ENCODE measurements around the gene NEDD9. TPM values are rescaled to one million over a fixed set of nuclear protein-coding genes. Genes with fewer than 3 reads are reported as not detected.
A peak's percentile ranks its signal among the peaks of the same experiment; 100 is the strongest.

Gene NEDD9
- polyA plus RNA-seq, 3 donors: 18.2 to 35.9 (median 33.0) TPM

DNA sequence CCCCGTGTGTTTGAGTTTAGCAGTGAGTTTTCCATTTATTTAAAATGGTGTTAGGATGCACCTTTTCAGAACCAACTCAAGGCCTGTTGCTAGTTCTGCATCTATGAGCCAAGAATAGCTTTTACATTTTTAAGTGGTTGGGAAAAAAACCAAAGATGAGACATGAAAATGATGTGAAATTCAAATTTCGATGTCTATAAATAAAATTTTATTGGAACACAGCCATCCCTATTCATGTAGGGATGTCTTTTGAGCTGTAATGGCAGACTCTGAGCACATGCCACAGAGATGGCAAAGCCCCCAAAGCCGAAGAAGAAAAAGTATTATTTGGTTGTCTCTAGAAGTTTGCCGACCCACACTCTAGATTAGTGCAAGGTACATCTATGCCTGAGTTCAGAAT, 5.0 kb upstream of the NEDD9 start:
- Histone ChIP-seq H3K4me1 (ENCODE audit: control insufficient read depth in 1 of 2, insufficient read depth in 2 of 2, low read length in 2 of 2) (peaks cover 22 to 31% of the 10 kb centered on the region in 2 donors), H3K9ac (ENCODE audit: insufficient read depth, low read length, poor library complexity, severe bottlenecking) (no peak overlapping the region), H3K9me3 (replicated peaks in 1 of 2; ENCODE audit: control insufficient read depth in 1 of 2, insufficient read depth in 1 of 2, low read length in 2 of 2) (no peaks in the 10 kb centered on the region), H3K79me2 (ENCODE audit: insufficient read depth, low read length) (no peaks in the 10 kb centered on the region), H3K36me3 (replicated peaks in 1 of 2; ENCODE audit: control insufficient read depth in 1 of 2, insufficient read depth in 2 of 2, low read length in 2 of 2) (peaks cover 0 to 7% of the 10 kb centered on the region in 2 donors), H4K20me1 (ENCODE audit: insufficient read depth, low read length) (no peaks in the 10 kb centered on the region), H2AFZ (ENCODE audit: insufficient read depth, low read depth, low read length, poor library complexity, severe bottlenecking) (no peak overlapping the region), H3K27me3 (ENCODE audit: control insufficient read depth in 2 of 2, insufficient read depth in 2 of 2, low read length in 2 of 2) (no peaks in the 10 kb centered on the region), H3K4me2 (replicated peaks; ENCODE audit: extremely low read depth, low read length, poor library complexity, severe bottlenecking) (no peak overlapping the region), H3K4me3 (replicated peaks in 1 of 3; ENCODE audit: low read depth in 2 of 3, low read length in 3 of 3) (no peak overlapping the region), H3K27ac (ENCODE audit: low read depth in 1 of 2, low read length in 2 of 2) (no peak overlapping the region)
- H3K9me3 Mint-ChIP-seq: peaks cover 0 to 2% (median 0%) of the 10 kb centered on the region in 7 donors
- peaks cover 0 to 2% (median 2%) of the 10 kb centered on the region in 3 donors for H3K27me3 Mint-ChIP-seq (ENCODE audit: low read depth in 3 of 3)
- TF ChIP-seq, protein P1, sequence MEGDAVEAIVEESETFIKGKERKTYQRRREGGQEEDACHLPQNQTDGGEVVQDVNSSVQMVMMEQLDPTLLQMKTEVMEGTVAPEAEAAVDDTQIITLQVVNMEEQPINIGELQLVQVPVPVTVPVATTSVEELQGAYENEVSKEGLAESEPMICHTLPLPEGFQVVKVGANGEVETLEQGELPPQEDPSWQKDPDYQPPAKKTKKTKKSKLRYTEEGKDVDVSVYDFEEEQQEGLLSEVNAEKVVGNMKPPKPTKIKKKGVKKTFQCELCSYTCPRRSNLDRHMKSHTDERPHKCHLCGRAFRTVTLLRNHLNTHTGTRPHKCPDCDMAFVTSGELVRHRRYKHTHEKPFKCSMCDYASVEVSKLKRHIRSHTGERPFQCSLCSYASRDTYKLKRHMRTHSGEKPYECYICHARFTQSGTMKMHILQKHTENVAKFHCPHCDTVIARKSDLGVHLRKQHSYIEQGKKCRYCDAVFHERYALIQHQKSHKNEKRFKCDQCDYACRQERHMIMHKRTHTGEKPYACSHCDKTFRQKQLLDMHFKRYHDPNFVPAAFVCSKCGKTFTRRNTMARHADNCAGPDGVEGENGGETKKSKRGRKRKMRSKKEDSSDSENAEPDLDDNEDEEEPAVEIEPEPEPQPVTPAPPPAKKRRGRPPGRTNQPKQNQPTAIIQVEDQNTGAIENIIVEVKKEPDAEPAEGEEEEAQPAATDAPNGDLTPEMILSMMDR (IDR thresholded peaks at IDR 0.05): no peak
- peaks cover 23 to 39% of the 10 kb centered on the region in 2 donors for H3K36me3 Mint-ChIP-seq
- peaks cover 34% of the 10 kb centered on the region for H3K4me1 Mint-ChIP-seq
- H3K4me3 Mint-ChIP-seq: no peak overlapping the region
- WGBS (ENCODE audit: insufficient coverage): 100% methylated on average over 1 of the region's 4 CpGs
- intact Hi-C loops (cut with micrococcal nuclease): loop anchor here in 1 of 2 donors (10.0 kb wide), 1 partner anchor 337 kb away; no protein-coding TSS in a partner anchor
- no peak overlapping the region for H3K27ac Mint-ChIP-seq
- DNase-seq: no peak

- no peak overlapping the region for H3K9ac ChIP-seq (ENCODE audit: insufficient read depth, low read length, poor library complexity, severe bottlenecking)
- Mint-ChIP-seq H3K4me3 (no peak overlapping the region), H3K9me3 (peaks cover 0 to 2% (median 0%) of the 10 kb centered on the region in 7 donors), H3K4me1 (peaks cover 36% of the 10 kb centered on the region), H3K27me3 (ENCODE audit: low read depth in 3 of 3) (peaks cover 1 to 2% (median 2%) of the 10 kb centered on the region in 3 donors), H3K27ac (peak overlapping the region in 6 of 7 donors; percentile 3 to 85 (median 70)), H3K36me3 (peaks cover 18 to 37% of the 10 kb centered on the region in 2 donors)
- TF ChIP-seq, protein P1 (IDR thresholded peaks at IDR 0.05): no peak
- H3K9me3 ChIP-seq (replicated peaks in 1 of 2; ENCODE audit: control insufficient read depth in 1 of 2, insufficient read depth in 1 of 2, low read length in 2 of 2): no peaks in the 10 kb centered on the region
- no peak overlapping the region for H3K4me2 ChIP-seq (replicated peaks; ENCODE audit: extremely low read depth, low read length, poor library complexity, severe bottlenecking)
- no peak overlapping the region for H3K27ac ChIP-seq (ENCODE audit: low read depth in 1 of 2, low read length in 2 of 2)
- H4K20me1 ChIP-seq (ENCODE audit: insufficient read depth, low read length): no peaks in the 10 kb centered on the region
- intact Hi-C loops (cut with micrococcal nuclease): loop anchor here in 1 of 2 donors (10.0 kb wide), 1 partner anchor 338 kb away; no protein-coding TSS in a partner anchor
- 100% methylated on average over 1 of the region's 6 CpGs for WGBS (ENCODE audit: insufficient coverage)
- peaks cover 24 to 35% of the 10 kb centered on the region in 2 donors for H3K4me1 ChIP-seq (ENCODE audit: control insufficient read depth in 1 of 2, insufficient read depth in 2 of 2, low read length in 2 of 2)
- peaks cover 0 to 7% of the 10 kb centered on the region in 2 donors for H3K36me3 ChIP-seq (replicated peaks in 1 of 2; ENCODE audit: control insufficient read depth in 1 of 2, insufficient read depth in 2 of 2, low read length in 2 of 2)
- no peak overlapping the region for H3K4me3 ChIP-seq (replicated peaks in 1 of 3; ENCODE audit: low read depth in 2 of 3, low read length in 3 of 3)
- no peaks in the 10 kb centered on the region for H3K27me3 ChIP-seq (ENCODE audit: control insufficient read depth in 2 of 2, insufficient read depth in 2 of 2, low read length in 2 of 2)
- no peak overlapping the region for H2AFZ ChIP-seq (ENCODE audit: insufficient read depth, low read depth, low read length, poor library complexity, severe bottlenecking)
- H3K79me2 ChIP-seq (ENCODE audit: insufficient read depth, low read length): no peaks in the 10 kb centered on the region
- DNase-seq: no peak
These were observed 4.4 kb upstream of the NEDD9 start for GRCh38 chr6:11236915-11237314.

Data from CD14-positive monocyte (primary cell).